ENCODE data around the gene WSCD1. TPM values are rescaled to one million over a fixed set of nuclear protein-coding genes. Genes with fewer than 3 reads are reported as not detected.

WSCD1 gene
- total RNA-seq, 1 donor from 2014 or later = 54.1 TPM

DNA sequence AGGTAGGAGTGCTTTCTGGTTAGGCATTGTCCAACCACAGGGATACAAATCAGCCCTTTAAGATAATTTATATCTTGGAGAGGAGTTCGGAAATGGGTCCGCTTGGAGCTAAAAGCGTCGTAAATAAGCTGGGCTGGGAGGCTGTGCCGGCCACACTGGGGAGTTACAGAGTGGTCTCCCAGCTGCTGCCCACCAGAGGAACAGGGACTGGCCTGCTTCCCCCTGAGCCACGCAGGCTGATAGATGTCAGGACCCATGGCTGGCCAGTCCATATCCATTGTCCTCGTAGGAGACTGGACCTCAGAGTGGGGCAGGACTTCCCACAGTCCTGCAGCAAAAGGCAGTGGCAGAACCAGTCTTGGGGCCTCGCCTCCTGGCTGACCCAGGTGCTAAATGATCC lies 12.6 kb upstream of the WSCD1 start:
- DNase-seq (ENCODE audit: extremely low read depth, low read depth, low spot score) = no peak

DNA sequence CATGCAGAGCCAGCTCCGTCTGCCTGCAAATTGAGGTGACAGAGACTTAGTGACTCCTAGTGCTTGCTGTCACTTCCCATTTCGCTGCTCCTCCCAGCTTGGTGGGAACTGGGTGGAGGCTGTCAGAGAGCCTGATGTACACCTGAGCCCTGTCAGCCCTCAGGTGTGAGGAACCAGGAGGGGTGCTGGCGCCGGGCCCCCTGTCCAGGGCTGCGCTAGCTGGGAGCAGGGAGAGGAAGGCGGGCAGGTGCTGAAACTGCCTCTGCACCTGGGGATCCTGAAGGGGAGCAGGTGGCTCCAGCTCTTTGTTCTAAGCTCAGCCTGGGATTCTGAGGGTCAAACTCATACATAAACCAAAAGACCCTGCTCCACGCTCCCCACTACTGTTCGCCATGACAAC lies 10.8 kb upstream of the WSCD1 start:
- no peak for DNase-seq (ENCODE audit: extremely low read depth, low read depth, low spot score)

DNA sequence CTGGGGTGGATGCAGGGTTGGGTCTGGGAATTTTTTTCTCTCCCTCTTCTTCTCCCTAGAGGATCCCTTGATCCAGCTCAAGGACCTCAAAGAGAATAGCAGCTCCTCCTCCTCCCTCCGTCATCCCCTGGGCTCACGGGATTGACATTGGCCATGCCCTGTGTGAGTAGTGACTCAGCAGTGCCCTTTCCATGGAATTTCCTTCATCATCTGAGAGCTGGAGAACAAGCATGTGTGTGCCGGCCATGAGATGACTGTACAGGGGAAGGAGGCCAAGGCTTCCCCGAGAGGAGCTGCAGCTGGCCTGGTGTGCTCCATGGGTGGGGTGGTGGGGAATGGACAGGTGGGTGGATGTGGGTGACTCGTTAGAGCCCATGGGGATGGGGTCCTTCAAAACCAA lies 8.9 kb upstream of the WSCD1 start:
- DNase-seq (ENCODE audit: extremely low read depth, low read depth, low spot score) = peak; percentile 58

DNA sequence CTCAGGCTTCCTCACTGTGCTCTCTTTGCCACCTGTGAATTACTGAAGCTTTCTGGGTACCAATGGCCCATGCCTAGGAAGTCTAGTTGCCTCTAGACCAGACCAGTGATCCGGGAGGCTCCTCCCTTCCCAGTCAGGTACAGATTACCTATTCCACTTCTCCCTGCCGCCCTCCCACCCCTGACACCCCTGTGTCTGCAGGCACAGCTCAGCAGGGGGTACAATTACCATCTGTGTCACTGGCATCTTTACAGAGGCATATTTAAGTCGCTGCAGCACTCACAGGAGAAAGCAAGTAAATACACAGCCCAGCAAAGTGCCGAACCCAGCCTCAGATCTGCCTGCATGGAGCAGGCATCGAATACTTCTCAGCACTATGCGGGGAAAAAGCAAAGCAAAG lies 5.3 kb upstream of the WSCD1 start:
- DNase-seq (ENCODE audit: extremely low read depth, low read depth, low spot score) = no peak

DNA sequence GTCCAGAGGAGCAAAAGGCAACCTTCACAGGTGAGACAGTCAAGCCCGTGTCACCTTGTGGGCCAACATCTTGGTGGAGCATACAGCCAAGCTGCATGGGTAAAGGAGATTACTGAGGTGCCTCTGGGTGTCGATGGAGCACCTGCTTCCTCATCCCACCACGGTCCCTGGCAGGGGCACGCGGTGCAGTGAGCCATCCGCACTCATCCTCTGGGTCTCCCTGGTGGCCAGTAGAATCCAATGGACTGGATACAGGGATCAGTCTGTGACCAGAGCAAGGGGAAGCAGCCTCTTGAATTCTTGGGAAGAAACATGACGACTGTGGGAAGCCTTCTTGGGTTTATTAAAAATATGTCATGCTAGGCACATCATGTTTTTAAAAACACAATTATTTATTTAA lies 4.8 kb upstream of the WSCD1 start:
- no peak for DNase-seq (ENCODE audit: extremely low read depth, low read depth, low spot score)

DNA sequence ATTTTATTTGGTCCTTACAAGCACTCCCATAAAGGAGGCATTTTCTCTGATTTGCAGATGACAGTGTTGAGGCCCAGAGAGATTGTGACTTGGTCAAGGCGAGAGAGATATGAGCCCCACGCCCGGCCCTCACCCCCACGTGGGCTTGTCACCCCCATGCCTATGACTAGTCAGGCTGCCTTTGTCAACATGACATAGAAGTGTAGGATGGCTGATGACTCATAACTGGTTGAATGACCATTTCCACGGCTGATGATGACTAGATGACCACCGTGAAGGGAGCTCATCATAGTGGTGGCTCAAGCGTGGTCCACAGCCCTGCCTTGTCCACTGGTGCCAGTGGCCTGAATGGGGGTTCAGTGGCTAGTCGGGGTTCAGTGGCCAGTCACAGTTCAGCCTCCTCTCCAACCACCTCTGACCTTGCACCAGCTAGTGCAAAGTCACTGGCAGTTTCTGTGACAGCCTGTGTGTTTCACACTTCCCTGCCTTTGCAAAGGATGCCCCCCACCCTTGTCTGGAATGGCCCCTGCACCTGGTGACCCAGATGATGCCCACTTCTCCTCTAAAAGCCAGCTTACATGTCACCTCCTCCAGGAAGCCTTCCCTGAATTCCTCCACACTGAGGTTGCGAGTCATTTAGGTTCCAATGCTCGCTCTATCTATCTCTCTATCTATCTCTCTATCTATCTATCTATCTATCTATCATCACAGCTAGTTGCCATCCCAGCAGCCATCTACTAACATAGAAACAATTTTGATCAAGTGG lies 3.8 kb upstream of the WSCD1 start:
- DNase-seq (ENCODE audit: extremely low read depth, low read depth, low spot score) = no peak

DNA sequence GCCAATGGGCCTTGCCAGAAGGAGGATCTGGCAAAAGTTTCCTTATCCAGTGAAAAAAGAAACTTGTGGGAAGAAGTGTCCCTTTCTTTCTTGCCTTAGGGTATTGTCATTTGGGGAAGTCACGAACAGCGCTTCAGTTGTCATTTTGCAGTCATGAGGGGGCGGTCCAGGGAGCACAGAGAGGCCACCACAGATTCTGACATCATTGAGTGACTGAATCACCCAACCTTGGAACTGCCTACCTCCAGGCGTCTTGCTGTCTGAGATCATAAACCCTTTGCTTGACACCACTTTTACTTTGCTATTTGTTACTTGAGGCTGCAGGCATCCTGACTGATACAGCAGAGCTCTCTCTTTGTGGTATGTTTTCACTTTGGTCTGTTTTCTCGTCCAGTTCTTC lies 3.1 kb upstream of the WSCD1 start:
- DNase-seq (ENCODE audit: extremely low read depth, low read depth, low spot score) = no peak

DNA sequence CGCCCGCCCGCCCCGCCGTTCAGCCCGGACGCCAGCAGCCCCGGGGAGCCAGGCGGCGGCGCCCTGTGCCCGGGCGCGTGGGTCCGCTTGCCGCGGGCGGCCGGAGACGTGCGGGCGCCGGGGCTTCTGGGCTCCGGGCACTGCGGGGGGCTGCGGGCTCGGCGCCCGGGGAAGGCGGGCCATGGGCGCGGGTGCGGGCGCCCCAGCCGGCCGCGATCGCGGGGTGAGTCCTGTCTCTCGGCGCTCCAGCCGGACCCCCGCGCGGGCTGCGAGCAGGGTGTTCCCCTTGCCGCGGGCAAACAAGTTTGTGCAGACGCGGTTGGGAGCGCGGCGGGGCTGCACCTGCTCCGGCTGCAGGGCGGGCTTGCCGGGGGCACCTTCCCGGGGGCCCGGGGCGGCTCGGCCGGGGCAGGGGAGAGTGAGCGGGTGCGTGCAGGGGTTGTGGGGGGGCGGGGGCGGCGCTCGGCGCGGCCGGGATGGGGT lies 292 bp downstream of the WSCD1 start:
- DNase-seq (ENCODE audit: extremely low read depth, low read depth, low spot score) = no peak

DNA sequence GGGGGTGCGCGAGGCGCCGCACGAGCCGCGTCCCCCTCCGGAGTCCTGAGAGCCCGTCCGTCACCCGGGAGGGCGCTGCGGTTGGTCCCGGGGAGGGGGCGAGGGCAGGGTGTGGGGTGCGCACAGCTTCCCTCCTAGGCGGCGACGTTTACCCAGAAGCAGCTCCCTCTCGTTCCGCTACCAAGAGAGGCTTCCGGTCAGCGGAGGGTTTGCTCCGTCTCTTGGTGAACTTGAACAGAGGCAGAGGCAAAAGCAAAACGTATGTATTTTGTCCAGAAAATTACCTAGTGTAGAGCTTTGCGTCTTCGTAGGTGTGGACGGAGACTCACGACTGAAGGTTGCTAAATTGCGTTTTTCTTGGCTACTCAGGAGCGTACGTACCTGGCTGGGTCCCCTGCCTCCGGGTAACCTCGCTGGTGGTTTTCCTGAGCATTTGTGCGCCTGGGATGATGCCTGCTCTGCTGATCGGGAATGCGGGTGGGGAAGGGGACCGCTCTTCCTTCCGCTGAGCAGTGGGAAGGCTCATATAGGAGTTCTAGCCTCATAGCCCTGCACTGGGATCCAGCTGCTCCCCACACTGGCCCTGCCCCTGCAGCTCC lies 833 bp downstream of the WSCD1 start:
- DNase-seq (ENCODE audit: extremely low read depth, low read depth, low spot score) = no peak

DNA sequence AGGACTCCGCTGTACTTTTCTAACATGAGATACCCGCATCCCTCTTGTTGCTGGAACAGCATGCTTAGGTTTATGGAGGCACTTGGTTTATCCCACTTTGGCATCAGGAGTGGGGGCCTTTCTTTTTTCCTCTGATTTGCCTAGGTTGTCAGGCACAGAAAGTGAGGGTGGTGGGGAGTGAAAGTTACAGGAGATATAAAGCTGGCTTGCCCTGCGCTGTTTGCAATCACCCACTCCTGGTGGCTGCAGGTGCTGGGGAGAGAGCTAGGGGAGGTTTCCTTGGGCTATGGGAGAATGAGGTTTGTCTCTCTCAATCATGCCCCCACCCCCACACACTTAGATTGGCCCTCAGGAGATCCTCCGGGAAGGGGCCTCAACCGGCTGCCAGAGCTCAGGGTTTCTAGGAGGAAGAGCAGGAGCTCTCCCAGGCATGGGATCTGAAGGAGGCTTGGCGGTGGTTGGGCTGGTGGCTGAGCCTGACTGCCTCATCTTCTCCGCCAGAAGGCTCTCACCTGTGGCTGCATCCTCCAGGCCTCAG lies 1.4 kb downstream of the WSCD1 start:
- no peak for DNase-seq (ENCODE audit: extremely low read depth, low read depth, low spot score)

DNA sequence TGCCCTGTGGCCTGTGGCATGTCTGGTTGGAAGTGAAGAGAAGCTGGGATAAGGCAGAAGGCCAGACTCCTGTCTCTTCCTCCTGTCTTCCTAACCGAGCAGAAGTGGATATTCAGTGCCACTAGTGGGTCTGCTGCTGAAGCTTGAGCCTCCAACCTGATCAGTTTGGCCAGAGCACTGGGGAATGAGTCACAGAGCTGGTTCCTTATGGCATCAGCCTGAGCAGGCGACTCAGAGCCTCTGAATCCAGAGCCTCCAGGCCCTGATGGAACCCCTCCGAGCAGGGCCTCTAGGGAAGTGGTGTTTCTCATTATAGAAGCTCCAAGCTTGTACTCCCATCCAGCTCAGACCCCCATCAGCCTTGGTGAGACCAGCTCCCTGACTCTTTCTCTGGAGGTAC lies 2.0 kb downstream of the WSCD1 start:
- DNase-seq (ENCODE audit: extremely low read depth, low read depth, low spot score) = no peak

DNA sequence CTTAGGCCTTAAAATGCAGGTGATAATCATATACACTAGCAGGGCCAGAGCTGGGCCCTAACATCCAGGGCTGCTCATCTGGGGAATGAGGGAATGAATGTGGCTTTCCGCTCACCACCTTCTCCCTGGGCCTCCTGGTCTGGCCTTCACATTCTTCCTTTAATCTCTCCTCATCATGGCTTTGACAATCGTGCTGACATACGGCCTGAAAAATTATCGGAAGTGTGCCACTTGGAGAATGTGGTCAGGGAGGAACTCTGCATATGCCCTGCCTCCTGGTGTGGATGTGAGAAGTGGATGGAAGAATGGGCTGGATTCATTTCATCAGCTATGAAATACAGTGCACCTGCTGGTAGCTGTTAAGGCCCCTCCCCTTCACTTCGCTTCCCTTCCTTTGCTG lies 2.4 kb downstream of the WSCD1 start:
- no peak for DNase-seq (ENCODE audit: extremely low read depth, low read depth, low spot score)

DNA sequence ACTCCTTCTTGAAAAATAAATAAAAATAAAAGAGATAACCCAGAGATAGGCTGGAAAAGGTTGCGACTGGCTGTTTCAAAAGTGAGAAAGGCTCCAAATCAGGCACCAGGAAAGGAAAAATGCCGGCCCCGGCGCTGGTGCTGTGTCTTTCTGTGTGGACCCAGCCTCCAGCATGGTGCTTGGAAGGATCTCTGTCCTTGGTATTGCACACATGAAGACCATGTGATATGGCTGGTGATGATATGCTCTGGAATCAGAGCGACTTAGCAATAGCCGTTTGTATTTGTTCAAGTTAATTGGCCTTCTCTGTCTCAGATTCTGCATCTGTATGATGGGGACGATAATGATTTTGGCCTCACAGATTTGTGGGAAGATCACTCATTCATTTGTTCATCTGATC lies 3.4 kb downstream of the WSCD1 start:
- DNase-seq (ENCODE audit: extremely low read depth, low read depth, low spot score) = no peak

DNA sequence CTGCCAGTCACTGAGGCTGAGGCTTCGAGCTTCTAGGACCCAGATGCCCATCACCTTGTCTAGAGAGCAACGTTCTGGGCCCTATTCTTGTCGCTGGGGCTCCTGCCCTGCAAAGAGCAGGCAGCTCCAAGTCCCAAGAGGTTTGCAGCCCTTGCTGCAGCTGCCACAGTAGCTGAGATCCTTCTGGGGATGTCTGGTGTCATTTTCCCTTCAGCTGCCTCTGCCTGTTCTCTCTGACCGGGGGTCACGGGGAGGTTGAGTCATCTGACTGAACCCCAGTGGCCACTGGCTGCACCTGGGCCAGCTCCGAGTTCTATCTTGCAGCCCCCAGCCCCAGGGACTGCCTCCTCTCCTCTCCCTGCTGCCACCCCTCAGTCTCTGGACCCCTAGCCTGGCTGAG lies 4.9 kb downstream of the WSCD1 start:
- DNase-seq (ENCODE audit: extremely low read depth, low read depth, low spot score) = no peak

DNA sequence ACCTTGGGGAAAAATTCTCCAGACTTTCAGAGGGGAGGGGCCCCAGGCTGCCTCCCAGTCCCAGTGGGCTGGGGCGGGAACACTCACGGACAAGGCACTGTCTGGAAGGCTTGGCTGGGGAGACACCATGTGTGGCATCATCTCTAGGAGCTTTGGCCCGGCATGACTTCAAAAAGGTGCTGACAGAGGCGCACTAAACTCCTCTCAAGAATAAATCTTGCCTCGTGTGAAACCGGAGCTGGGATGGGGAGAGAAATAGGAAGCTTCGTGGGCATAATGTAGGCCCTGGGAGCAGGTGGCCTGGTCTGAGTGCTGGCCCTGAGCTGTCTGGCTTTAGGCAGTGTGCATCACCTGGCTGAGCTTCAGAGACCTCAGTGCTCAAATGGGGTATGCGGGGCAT lies 5.7 kb downstream of the WSCD1 start:
- DNase-seq (ENCODE audit: extremely low read depth, low read depth, low spot score) = no peak

DNA sequence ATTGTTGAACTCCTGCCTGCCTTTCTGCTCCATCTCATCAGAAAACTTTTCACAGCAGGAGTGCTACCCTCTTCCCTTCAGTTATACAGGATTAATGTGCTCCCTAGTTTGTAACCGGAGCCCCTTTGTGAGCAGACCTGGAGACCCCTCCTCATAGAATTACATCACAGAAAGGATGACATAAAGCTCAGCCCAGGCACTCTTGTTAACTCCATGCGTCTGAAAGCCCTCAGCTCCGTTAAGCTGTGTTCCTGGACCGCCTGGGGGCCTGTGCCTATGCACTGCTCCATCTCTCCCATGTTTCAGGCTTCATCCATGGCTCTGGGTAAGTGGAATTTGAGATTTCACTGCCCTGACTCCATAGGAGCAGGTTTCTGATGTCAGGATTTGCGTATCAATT lies 7.6 kb downstream of the WSCD1 start:
- no peak for DNase-seq (ENCODE audit: extremely low read depth, low read depth, low spot score)

DNA sequence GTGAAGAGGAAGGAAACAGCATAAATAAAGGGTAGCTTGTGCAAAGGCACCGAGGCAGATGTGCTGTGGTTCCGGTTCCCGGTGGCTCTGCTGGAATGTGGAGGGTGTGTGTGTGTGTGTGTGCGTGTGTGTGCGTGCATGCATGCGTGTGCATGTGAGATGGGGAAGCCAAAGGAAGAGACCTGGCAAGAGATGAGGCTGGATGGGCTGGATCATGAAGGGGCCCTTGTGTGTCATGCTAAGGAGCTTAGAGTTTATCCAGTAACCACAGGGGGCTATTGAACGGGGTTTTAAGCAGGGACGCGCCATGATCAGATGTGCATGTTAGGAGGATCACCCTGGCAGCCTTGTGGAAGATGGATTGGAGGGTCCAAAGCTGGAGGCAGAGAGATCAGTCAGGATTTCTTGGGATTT lies 8.3 kb downstream of the WSCD1 start:
- DNase-seq (ENCODE audit: extremely low read depth, low read depth, low spot score) = no peak

DNA sequence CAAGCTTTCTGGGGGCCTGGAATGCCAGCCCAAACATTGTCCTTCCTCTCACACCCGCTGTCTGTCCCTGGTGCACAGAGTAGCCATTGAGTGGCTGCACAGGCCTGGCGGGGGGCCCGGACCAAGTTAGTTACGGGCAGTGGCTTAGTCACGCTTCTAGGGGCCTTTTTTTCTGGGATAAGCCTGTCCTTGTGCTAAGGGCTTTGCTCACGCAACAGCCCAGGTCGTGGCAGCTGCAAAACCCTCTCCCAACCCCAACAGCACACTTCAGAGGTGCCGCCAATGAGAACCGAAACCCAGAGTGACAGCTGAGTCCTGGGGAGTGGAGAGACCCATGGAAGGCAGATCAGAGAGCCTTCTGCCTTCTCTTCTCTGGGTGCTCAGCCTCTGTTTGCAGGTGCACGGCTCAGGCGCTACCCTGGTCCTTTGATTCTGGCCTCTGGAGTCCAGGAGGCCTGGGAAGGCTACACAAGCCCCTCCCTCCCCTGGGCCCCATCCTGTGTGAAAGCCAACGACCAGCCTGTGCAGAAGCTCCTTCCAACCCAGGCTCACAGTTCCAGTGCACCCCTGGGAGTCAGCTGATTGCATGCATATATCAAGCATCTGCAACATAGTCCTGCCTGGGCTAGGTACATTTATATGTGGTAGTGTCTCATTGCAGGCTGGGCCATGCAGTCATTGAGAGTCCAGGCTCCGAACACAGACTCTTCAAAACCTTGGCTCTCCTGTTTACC lies 9.1 kb downstream of the WSCD1 start:
- DNase-seq (ENCODE audit: extremely low read depth, low read depth, low spot score) = no peak

DNA sequence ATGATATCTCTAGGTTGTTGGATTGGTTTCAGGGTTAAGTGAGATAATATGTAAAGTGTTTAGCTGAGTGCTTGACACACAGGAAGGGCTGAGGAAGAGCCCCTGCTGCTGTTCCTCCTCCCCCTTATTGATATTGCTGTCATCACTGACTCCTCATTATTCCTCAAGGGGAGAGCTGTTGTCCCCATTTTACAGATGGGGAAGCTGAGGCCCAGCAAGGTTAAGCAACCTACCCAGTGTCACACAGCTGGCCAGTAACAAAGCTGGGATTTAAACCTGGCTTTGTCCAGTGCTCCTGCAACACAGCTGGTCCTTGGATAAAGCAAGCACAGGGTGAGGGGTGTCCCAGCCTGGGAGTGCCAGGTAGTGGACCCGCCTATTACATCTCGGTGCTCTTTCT lies 9.8 kb downstream of the WSCD1 start:
- DNase-seq (ENCODE audit: extremely low read depth, low read depth, low spot score) = no peak

DNA sequence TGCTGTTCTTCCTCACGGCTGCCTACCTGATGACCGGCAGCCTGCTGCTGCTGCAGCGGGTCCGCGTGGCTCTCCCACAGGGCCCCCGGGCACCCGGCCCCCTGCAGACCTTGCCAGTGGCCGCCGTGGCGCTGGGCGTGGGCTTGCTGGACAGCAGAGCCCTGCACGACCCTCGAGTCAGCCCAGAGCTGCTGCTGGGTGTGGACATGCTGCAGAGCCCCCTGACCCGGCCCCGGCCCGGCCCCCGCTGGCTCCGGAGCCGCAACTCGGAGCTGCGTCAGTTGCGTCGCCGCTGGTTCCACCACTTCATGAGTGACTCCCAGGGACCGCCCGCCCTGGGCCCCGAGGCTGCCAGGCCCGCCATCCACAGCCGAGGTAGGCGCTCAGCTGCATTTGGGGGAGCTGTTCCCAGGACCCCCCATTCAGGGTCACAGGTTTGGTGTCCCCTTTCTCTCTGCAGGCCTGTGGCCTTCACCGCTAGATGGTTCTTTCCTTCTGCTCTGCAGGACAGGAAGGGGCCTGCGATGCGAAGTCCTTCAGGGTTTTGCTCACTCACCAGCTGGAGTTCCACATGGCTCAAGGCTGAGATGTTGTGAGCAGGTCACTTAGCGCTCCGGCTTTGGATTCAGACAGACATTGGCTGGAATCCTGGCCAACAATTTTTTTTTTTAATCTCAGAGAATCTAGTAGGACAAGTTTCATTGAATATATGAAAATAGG lies 10.7 kb downstream of the WSCD1 start:
- no peak for DNase-seq (ENCODE audit: extremely low read depth, low read depth, low spot score)

DNA sequence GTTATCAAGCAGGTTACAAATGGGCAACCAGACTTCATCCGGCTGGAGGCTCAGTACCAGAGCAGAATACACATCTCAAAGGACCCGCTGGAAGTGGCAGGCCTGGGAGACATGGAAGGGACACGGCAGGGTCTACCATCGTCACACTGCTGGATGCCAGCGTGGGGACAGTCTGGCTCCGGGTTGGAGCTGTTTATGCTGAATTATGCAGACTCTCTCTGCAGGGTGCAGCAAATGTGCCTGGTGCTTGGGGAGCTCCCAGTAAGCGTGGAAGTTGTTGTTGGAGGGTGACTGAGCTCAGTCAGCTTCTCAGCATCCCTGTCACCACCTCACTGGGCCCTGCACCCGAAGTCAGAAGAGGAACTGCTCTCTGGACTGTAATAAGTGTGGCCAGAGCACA lies 12.2 kb downstream of the WSCD1 start:
- DNase-seq (ENCODE audit: extremely low read depth, low read depth, low spot score) = no peak
